ENCODE results near the gene CPSF3.

The CPSF3 gene

GRCh38 chr2:9461079-9461478 lies 37.6 kb downstream of the CPSF3 start:
- TF ChIP-seq GATA2 (IDR thresholded peaks at IDR 0.05; ENCODE audit: low read depth, low read length) (no peak), GATA3 (IDR thresholded peaks at IDR 0.05; ENCODE audit: low read depth, low read length) (no peak)

- no peak for TF ChIP-seq GATA3 (IDR thresholded peaks at IDR 0.05; ENCODE audit: low read depth, low read length)
- no peak for TF ChIP-seq GATA2 (IDR thresholded peaks at IDR 0.05; ENCODE audit: low read depth, low read length)
Observed at GRCh38 chr2:9462313-9462712, 38.9 kb downstream of the CPSF3 start.

GRCh38 chr2:9462886-9463697 lies 39.6 kb downstream of the CPSF3 start:
- TF ChIP-seq GATA2 (IDR thresholded peaks at IDR 0.05; ENCODE audit: low read depth, low read length) (no peak), GATA3 (IDR thresholded peaks at IDR 0.05; ENCODE audit: low read depth, low read length) (no peak)

- TF ChIP-seq GATA3 (IDR thresholded peaks at IDR 0.05; ENCODE audit: low read depth, low read length) (no peak), GATA2 (IDR thresholded peaks at IDR 0.05; ENCODE audit: low read depth, low read length) (no peak)
Observed at GRCh38 chr2:9463698-9464034, 40.2 kb downstream of the CPSF3 start.

- TF ChIP-seq GATA3 (IDR thresholded peaks at IDR 0.05; ENCODE audit: low read depth, low read length), result no peak
- TF ChIP-seq GATA2 (IDR thresholded peaks at IDR 0.05; ENCODE audit: low read depth, low read length), result no peak
Observed at GRCh38 chr2:9465170-9465569, 41.7 kb downstream of the CPSF3 start.

GRCh38 chr2:9466147-9466683 lies 42.8 kb downstream of the CPSF3 start:
- TF ChIP-seq GATA3 (IDR thresholded peaks at IDR 0.05; ENCODE audit: low read depth, low read length) (no peak), GATA2 (IDR thresholded peaks at IDR 0.05; ENCODE audit: low read depth, low read length) (no peak)

- TF ChIP-seq GATA2 (IDR thresholded peaks at IDR 0.05; ENCODE audit: low read depth, low read length), result no peak
- no peak for TF ChIP-seq GATA3 (IDR thresholded peaks at IDR 0.05; ENCODE audit: low read depth, low read length)
Observed at GRCh38 chr2:9467687-9468086, 44.2 kb downstream of the CPSF3 start.

GRCh38 chr2:9471206-9471605 lies 47.8 kb downstream of the CPSF3 start:
- no peak for TF ChIP-seq GATA2 (IDR thresholded peaks at IDR 0.05; ENCODE audit: low read depth, low read length)
- TF ChIP-seq GATA3 (IDR thresholded peaks at IDR 0.05; ENCODE audit: low read depth, low read length), result no peak

- no peak for TF ChIP-seq GATA3 (IDR thresholded peaks at IDR 0.05; ENCODE audit: low read depth, low read length)
- no peak for TF ChIP-seq GATA2 (IDR thresholded peaks at IDR 0.05; ENCODE audit: low read depth, low read length)
Observed at GRCh38 chr2:9472511-9472910, 49.1 kb downstream of the CPSF3 start.

GRCh38 chr2:9473308-9473984 lies 50.0 kb downstream of the CPSF3 start:
- TF ChIP-seq GATA2 (IDR thresholded peaks at IDR 0.05; ENCODE audit: low read depth, low read length) (no peak), GATA3 (IDR thresholded peaks at IDR 0.05; ENCODE audit: low read depth, low read length) (no peak)

DNA sequence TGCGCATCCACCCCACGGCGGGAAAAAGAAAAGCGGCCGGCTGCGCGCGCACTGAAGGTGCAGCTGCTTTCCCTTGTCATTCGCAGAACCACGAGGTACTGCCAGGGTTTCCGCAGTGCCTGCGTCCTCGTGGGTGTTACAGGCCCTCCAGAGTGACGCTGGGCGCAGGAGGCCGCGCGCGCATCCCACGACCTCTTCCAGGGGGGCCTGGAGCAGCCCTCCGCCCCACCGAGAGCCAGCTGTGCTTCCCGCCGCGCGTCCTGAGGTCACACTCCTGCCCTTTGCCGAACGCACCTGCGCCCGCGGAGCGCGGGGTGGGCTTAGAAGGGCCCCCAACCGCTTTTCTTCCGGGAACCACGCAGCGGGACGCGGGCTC lies 50.5 kb downstream of the CPSF3 start:
- TF ChIP-seq GATA3 (IDR thresholded peaks at IDR 0.05; ENCODE audit: low read depth, low read length) (no peak), GATA2 (IDR thresholded peaks at IDR 0.05; ENCODE audit: low read depth, low read length) (no peak)

GRCh38 chr2:9474361-9475057 lies 51.1 kb downstream of the CPSF3 start, which contains the start of gene IAH1:
Gene IAH1 (plus strand): TSS chr2:9474551. CDS start chr2:9474567, 16 bp downstream.
- no peak for TF ChIP-seq GATA3 (IDR thresholded peaks at IDR 0.05; ENCODE audit: low read depth, low read length)
- TF ChIP-seq GATA2 (IDR thresholded peaks at IDR 0.05; ENCODE audit: low read depth, low read length), result no peak

DNA sequence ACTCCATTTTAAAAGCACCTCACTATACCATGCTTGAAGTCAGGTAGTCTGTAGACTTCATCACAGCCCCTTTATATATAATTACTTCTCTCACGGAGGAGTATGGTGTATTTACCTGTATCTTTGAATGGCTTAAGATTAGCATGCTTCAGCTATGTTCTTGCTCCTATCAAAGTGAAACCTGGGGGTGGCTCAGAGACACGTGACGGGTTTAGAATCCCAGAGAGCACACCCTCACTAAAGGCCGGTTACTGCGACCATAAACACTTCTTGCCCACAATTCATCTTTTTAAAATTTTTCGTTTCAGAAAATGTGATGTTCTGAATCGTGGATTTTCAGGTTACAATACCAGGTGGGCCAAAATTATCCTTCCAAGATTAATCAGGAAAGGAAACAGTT lies 54.5 kb downstream of the CPSF3 start:
- no peak for TF ChIP-seq GATA3 (IDR thresholded peaks at IDR 0.05; ENCODE audit: low read depth, low read length)
- TF ChIP-seq GATA2 (IDR thresholded peaks at IDR 0.05; ENCODE audit: low read depth, low read length), result no peak

GRCh38 chr2:9478526-9478925 lies 55.1 kb downstream of the CPSF3 start:
- TF ChIP-seq GATA3 (IDR thresholded peaks at IDR 0.05; ENCODE audit: low read depth, low read length), result no peak
- TF ChIP-seq GATA2 (IDR thresholded peaks at IDR 0.05; ENCODE audit: low read depth, low read length), result no peak

Data from SH-SY5Y (cell line).